ENCODE results near the gene DPH7.

GRCh38 chr9:137506702-137507171 lies 72.0 kb downstream of the DPH7 start:
- TF ChIP-seq BCL11A (IDR thresholded peaks at IDR 0.05; ENCODE audit: low read depth in 2 of 2, low read length in 2 of 2) (no peak), GABPA (IDR thresholded peaks at IDR 0.05; ENCODE audit: borderline replicate concordance, insufficient read depth, low read length) (no peak), MAX (IDR thresholded peaks at IDR 0.05) (no peak), RFX5 (IDR thresholded peaks at IDR 0.05; ENCODE audit: borderline replicate concordance, low read depth, low read length) (no peak), POLR2A (IDR thresholded peaks at IDR 0.05; ENCODE audit: control extremely low read depth in 1 of 2, low read depth in 2 of 2, low read length in 2 of 2) (no peak), EZH2 (IDR thresholded peaks at IDR 0.05; ENCODE audit: low read depth, low read length, severe bottlenecking) (no peak), CTCF (IDR thresholded peaks at IDR 0.05; ENCODE audit: control extremely low read depth in 1 of 3, insufficient read depth in 1 of 3, low read depth in 1 of 3, low read length in 3 of 3) (no peak), CHD2 (IDR thresholded peaks at IDR 0.05; ENCODE audit: low read length) (no peak), RNF2 (IDR thresholded peaks at IDR 0.05; ENCODE audit: borderline replicate concordance, low read depth, low read length, missing control alignments, poor library complexity, severe bottlenecking) (no peak), SP1 (IDR thresholded peaks at IDR 0.05; ENCODE audit: low read depth, low read length) (no peak)
